BLaER1 treated with 17β-estradiol and CSF1 and Interleukin-3, amounts not matched to agents 10 nM and 100 nM (cell line): ENCODE measurements around the gene TPRX1.
"Not testable (repeated sequence)": the region's sequence is repeated elsewhere in the genome, so short reads cannot be mapped to it uniquely, and the experiment has no call there.

Experiments used
- H3K27ac ChIP-seq, 11 experiments: shearing (Covaris generic); formaldehyde crosslinking; 2 replicates each; pipeline ENCODE4 v1.8.1; 2022
- H3K27me3 ChIP-seq, 11 experiments: shearing (Covaris generic); formaldehyde crosslinking; 2 replicates each; pipeline ENCODE4 v1.8.1; 2022
- H3K36me3 ChIP-seq, 11 experiments: shearing (Covaris generic); formaldehyde crosslinking; 2 replicates each; pipeline ENCODE4 v1.8.1; 2022
- H3K4me1 ChIP-seq, 10 experiments: shearing (Covaris generic); formaldehyde crosslinking; 2 replicates each; pipeline ENCODE4 v1.8.1; 2022
- H3K4me2 ChIP-seq, 11 experiments: shearing (Covaris generic); formaldehyde crosslinking; 2 replicates each; pipeline ENCODE4 v1.8.1; 2022
- H3K4me3 ChIP-seq, 10 experiments: shearing (Covaris generic); formaldehyde crosslinking; 2 replicates each; pipeline ENCODE4 v1.8.1; 2022
- H3K9ac ChIP-seq, 11 experiments: shearing (Covaris generic); formaldehyde crosslinking; 2 replicates each; pipeline ENCODE4 v1.8.1; 2022
- H3K9me3 ChIP-seq, 11 experiments: shearing (Covaris generic); formaldehyde crosslinking; replicated peaks in 1 of 11; 2 replicates each; pipeline ENCODE4 v1.8.1; 2022
- H4K20me1 ChIP-seq, 11 experiments: shearing (Covaris generic); formaldehyde crosslinking; 2 replicates each; pipeline ENCODE4 v1.8.1; 2022
- Cebpa-rat ChIP-seq, 11 experiments: shearing (Covaris generic); IDR thresholded peaks; 2 replicates each; pipeline ENCODE4 v1.8.1; 2022

TPRX1 gene

GRCh38 chr19:47805313-47805712 lies 962 bp upstream of the TPRX1 start:
- peaks cover 15 to 22% (median 17%) of the 10 kb centered on the region in 11 experiments for H3K9me3 ChIP-seq
- no peak for TF ChIP-seq Cebpa-rat (IDR thresholded peaks at IDR 0.05)
- no peaks in the 10 kb centered on the region for H3K36me3 ChIP-seq
- no peaks in the 10 kb centered on the region for H3K27me3 ChIP-seq
- H3K4me3 ChIP-seq: no peak overlapping the region
- no peaks in the 10 kb centered on the region for H4K20me1 ChIP-seq
- no peak overlapping the region for H3K4me2 ChIP-seq
- no peaks in the 10 kb centered on the region for H3K4me1 ChIP-seq
- H3K27ac ChIP-seq: no peak overlapping the region
- no peak overlapping the region for H3K9ac ChIP-seq

GRCh38 chr19:47803671-47804070 lies 680 bp downstream of the TPRX1 start:
- not testable (repeated sequence) for H3K36me3 ChIP-seq, H3K4me1 ChIP-seq, H3K4me3 ChIP-seq, H4K20me1 ChIP-seq, H3K4me2 ChIP-seq, H3K27me3 ChIP-seq, H3K27ac ChIP-seq, H3K9ac ChIP-seq
- H3K9me3 ChIP-seq: peaks cover 15 to 22% (median 17%) of the 10 kb centered on the region in 11 experiments

- H3K27ac ChIP-seq, H4K20me1 ChIP-seq, H3K4me3 ChIP-seq, H3K27me3 ChIP-seq, H3K36me3 ChIP-seq, H3K9ac ChIP-seq, H3K4me2 ChIP-seq, H3K4me1 ChIP-seq: not testable (repeated sequence)
- H3K9me3 ChIP-seq: peaks cover 15 to 22% (median 17%) of the 10 kb centered on the region in 11 experiments
These were observed 1.2 kb downstream of the TPRX1 start for GRCh38 chr19:47803148-47803547.

- no peaks in the 10 kb centered on the region for H3K36me3 ChIP-seq
- peaks cover 15 to 22% (median 17%) of the 10 kb centered on the region in 11 experiments for H3K9me3 ChIP-seq
- H3K27ac ChIP-seq: no peak overlapping the region
- H3K4me1 ChIP-seq: no peaks in the 10 kb centered on the region
- no peak overlapping the region for H3K4me3 ChIP-seq
- H4K20me1 ChIP-seq: no peaks in the 10 kb centered on the region
- H3K27me3 ChIP-seq: no peaks in the 10 kb centered on the region
- TF ChIP-seq Cebpa-rat (IDR thresholded peaks at IDR 0.05): no peak
- no peak overlapping the region for H3K4me2 ChIP-seq
- H3K9ac ChIP-seq: no peak overlapping the region
These were observed 1.8 kb downstream of the TPRX1 start for GRCh38 chr19:47802521-47803043.

GRCh38 chr19:47801270-47801669 lies 3.1 kb downstream of the TPRX1 start:
- no peak for TF ChIP-seq Cebpa-rat (IDR thresholded peaks at IDR 0.05)
- peaks cover 15 to 22% (median 17%) of the 10 kb centered on the region in 11 experiments for H3K9me3 ChIP-seq
- no peaks in the 10 kb centered on the region for H3K36me3 ChIP-seq

GRCh38 chr19:47798904-47799266 lies 5.5 kb downstream of the TPRX1 start:
- Histone ChIP-seq H3K9me3 (peaks cover 15 to 22% (median 17%) of the 10 kb centered on the region in 11 experiments), H3K27me3 (no peaks in the 10 kb centered on the region), H3K4me2 (no peak overlapping the region), H3K27ac (no peak overlapping the region), H3K9ac (no peak overlapping the region), H3K36me3 (no peaks in the 10 kb centered on the region), H3K4me3 (no peak overlapping the region), H3K4me1 (no peaks in the 10 kb centered on the region), H4K20me1 (no peaks in the 10 kb centered on the region)
- TF ChIP-seq Cebpa-rat (IDR thresholded peaks at IDR 0.05): no peak

More at GRCh38 chr19:47801270-47801669, 3.1 kb downstream of the TPRX1 start:
- Histone ChIP-seq H4K20me1 (no peaks in the 10 kb centered on the region), H3K9ac (no peak overlapping the region), H3K27ac (no peak overlapping the region), H3K4me2 (no peak overlapping the region), H3K4me3 (no peak overlapping the region), H3K4me1 (no peaks in the 10 kb centered on the region), H3K27me3 (no peaks in the 10 kb centered on the region)

GRCh38 chr19:47797996-47798903 lies 6.1 kb downstream of the TPRX1 start:
- H4K20me1 ChIP-seq: no peaks in the 10 kb centered on the region
- H3K4me1 ChIP-seq: no peaks in the 10 kb centered on the region
- no peak for TF ChIP-seq Cebpa-rat (IDR thresholded peaks at IDR 0.05)
- no peak overlapping the region for H3K9ac ChIP-seq
- H3K4me3 ChIP-seq: no peak overlapping the region
- no peak overlapping the region for H3K27ac ChIP-seq
- H3K36me3 ChIP-seq: no peaks in the 10 kb centered on the region
- H3K9me3 ChIP-seq: peaks cover 15 to 22% (median 17%) of the 10 kb centered on the region in 11 experiments
- H3K4me2 ChIP-seq: no peak overlapping the region
- no peaks in the 10 kb centered on the region for H3K27me3 ChIP-seq

GRCh38 chr19:47796785-47797184 lies 7.6 kb downstream of the TPRX1 start:
- TF ChIP-seq Cebpa-rat (IDR thresholded peaks at IDR 0.05): no peak
- H4K20me1 ChIP-seq: no peaks in the 10 kb centered on the region
- peaks cover 14 to 24% (median 20%) of the 10 kb centered on the region in 11 experiments for H3K9me3 ChIP-seq
- no peak overlapping the region for H3K4me3 ChIP-seq
- H3K36me3 ChIP-seq: no peaks in the 10 kb centered on the region
- no peaks in the 10 kb centered on the region for H3K27me3 ChIP-seq
- no peaks in the 10 kb centered on the region for H3K4me1 ChIP-seq
- H3K9ac ChIP-seq: no peak overlapping the region
- no peak overlapping the region for H3K27ac ChIP-seq
- H3K4me2 ChIP-seq: no peak overlapping the region

- no peaks in the 10 kb centered on the region for H4K20me1 ChIP-seq
- H3K36me3 ChIP-seq: no peaks in the 10 kb centered on the region
- H3K27ac ChIP-seq: no peak overlapping the region
- no peaks in the 10 kb centered on the region for H3K27me3 ChIP-seq
- H3K9ac ChIP-seq: no peak overlapping the region
- H3K4me3 ChIP-seq: no peak overlapping the region
- TF ChIP-seq Cebpa-rat (IDR thresholded peaks at IDR 0.05): no peak
- peaks cover 5 to 12% (median 10%) of the 10 kb centered on the region in 11 experiments; a peak in 17 of 22 replicates for H3K9me3 ChIP-seq
- H3K4me2 ChIP-seq: no peak overlapping the region
- no peaks in the 10 kb centered on the region for H3K4me1 ChIP-seq
These were observed 9.8 kb downstream of the TPRX1 start for GRCh38 chr19:47794526-47794925.

- no peak for TF ChIP-seq Cebpa-rat (IDR thresholded peaks at IDR 0.05)
- Histone ChIP-seq H4K20me1 (no peaks in the 10 kb centered on the region; a peak in 1 of 22 replicates), H3K9me3 (peaks cover 5 to 12% (median 10%) of the 10 kb centered on the region in 11 experiments; a peak in 17 of 22 replicates)
These were observed 11.7 kb downstream of the TPRX1 start for GRCh38 chr19:47792616-47793015.

More at GRCh38 chr19:47792616-47793015, 11.7 kb downstream of the TPRX1 start:
- Histone ChIP-seq H3K27me3 (no peaks in the 10 kb centered on the region), H3K4me3 (no peak overlapping the region), H3K27ac (no peak overlapping the region), H3K4me2 (no peak overlapping the region), H3K36me3 (peaks cover 0 to 9% (median 0%) of the 10 kb centered on the region in 11 experiments; a peak in 3 of 22 replicates), H3K4me1 (no peaks in the 10 kb centered on the region), H3K9ac (no peak overlapping the region)
